Mucosa of gallbladder (tissue), 1 donor: ENCODE results near the gene FREM1. TPM values are rescaled to one million over a fixed set of nuclear protein-coding genes. Genes with fewer than 3 reads are reported as not detected.

Experiments
- DNase-seq: peaks from one replicate; pipeline ENCODE4 v3.0.0-alpha.2; 2020; ENCODE audit warnings: low spot score
- total RNA-seq: library from RNA; stranded (reverse); gene quantifications from one replicate; pipeline ENCODE4 v1.2.1, GENCODE V29; 2021
- donor health status: DM: no; HTN: no; CAD: no.

The FREM1 gene
- total RNA-seq, 1 donor from 2014 or later, result 8.2 TPM

GRCh38 chr9:14881006-14881405 is 29.2 kb downstream of the FREM1 start:
- DNase-seq, result no peak

GRCh38 chr9:14870090-14870489 is 40.1 kb downstream of the FREM1 start:
- no peak for DNase-seq

- no peak for DNase-seq
These were observed 40.6 kb downstream of the FREM1 start for GRCh38 chr9:14869671-14870070.

- no peak for DNase-seq
These were observed 41.2 kb downstream of the FREM1 start for GRCh38 chr9:14868772-14869583.

- no peak for DNase-seq
These were observed 41.8 kb downstream of the FREM1 start for GRCh38 chr9:14868418-14868771.

GRCh38 chr9:14866200-14866749 is 44.0 kb downstream of the FREM1 start:
- DNase-seq, result no peak

GRCh38 chr9:14864309-14864708 is 45.9 kb downstream of the FREM1 start:
- DNase-seq, result no peak

GRCh38 chr9:14863402-14863801 is 46.8 kb downstream of the FREM1 start:
- DNase-seq, result no peak

GRCh38 chr9:14857449-14858305 is 52.6 kb downstream of the FREM1 start:
- no peak for DNase-seq

GRCh38 chr9:14849851-14850250 is 60.4 kb downstream of the FREM1 start:
- no peak for DNase-seq

GRCh38 chr9:14849296-14849695 is 60.9 kb downstream of the FREM1 start:
- no peak for DNase-seq

- DNase-seq, result peak; percentile 11
These were observed 63.3 kb downstream of the FREM1 start for GRCh38 chr9:14846871-14847311.

- no peak for DNase-seq
These were observed 67.1 kb downstream of the FREM1 start for GRCh38 chr9:14843163-14843562.

- no peak for DNase-seq
These were observed 68.0 kb downstream of the FREM1 start for GRCh38 chr9:14842269-14842668.

GRCh38 chr9:14838701-14839100 is 71.5 kb downstream of the FREM1 start:
- no peak for DNase-seq

- no peak for DNase-seq
These were observed 73.3 kb downstream of the FREM1 start for GRCh38 chr9:14836885-14837284.

GRCh38 chr9:14831661-14832060 is 78.6 kb downstream of the FREM1 start:
- no peak for DNase-seq

GRCh38 chr9:14831074-14831473 is 79.2 kb downstream of the FREM1 start:
- DNase-seq, result no peak

GRCh38 chr9:14830057-14830456 is 80.2 kb downstream of the FREM1 start:
- no peak for DNase-seq

- no peak for DNase-seq
These were observed 81.0 kb downstream of the FREM1 start for GRCh38 chr9:14829204-14829603.

GRCh38 chr9:14827805-14828204 is 82.4 kb downstream of the FREM1 start:
- DNase-seq, result no peak

GRCh38 chr9:14824481-14824880 is 85.7 kb downstream of the FREM1 start:
- DNase-seq, result no peak

GRCh38 chr9:14823800-14824199 is 86.4 kb downstream of the FREM1 start:
- no peak for DNase-seq
